AG04449 (cell line): ENCODE results near the gene TNFRSF18.

Source experiments
- CTCF ChIA-PET: fragments of 350-600 bp; formaldehyde crosslinking; extraction: SDS; loops from one replicate; lab custom pipeline; 2021; ENCODE audit warnings: antibody characterized with exemption; lab: Yijun Ruan, JAX
- POLR2A ChIA-PET: fragments of 400-600, 350-600 bp; formaldehyde crosslinking; extraction: SDS; loops from one replicate; lab custom pipeline; 2020; ENCODE audit warnings: antibody characterized with exemption, inconsistent platforms; lab: Yijun Ruan, JAX
- DNase-seq: peaks from one replicate; pipeline ENCODE4 v3.0.0-alpha.2; 2010; ENCODE audit warnings: low read depth, low spot score
- H3K4me3 ChIP-seq: 2 replicates; pipeline ENCODE4 v1.5.1; 2011; ENCODE audit warnings: low read depth, mild to moderate bottlenecking, control low read depth, low read length
- TF ChIP-seq, protein P1 (sequence below): IDR thresholded peaks from one replicate; pipeline ENCODE4 v1.5.1; 2011; ENCODE audit warnings: mild to moderate bottlenecking, moderate library complexity, low read length, control low read depth, inconsistent platforms; ENCODE audit not compliant: insufficient read depth; ENCODE audit errors: missing control alignments

The TNFRSF18 gene

DNA sequence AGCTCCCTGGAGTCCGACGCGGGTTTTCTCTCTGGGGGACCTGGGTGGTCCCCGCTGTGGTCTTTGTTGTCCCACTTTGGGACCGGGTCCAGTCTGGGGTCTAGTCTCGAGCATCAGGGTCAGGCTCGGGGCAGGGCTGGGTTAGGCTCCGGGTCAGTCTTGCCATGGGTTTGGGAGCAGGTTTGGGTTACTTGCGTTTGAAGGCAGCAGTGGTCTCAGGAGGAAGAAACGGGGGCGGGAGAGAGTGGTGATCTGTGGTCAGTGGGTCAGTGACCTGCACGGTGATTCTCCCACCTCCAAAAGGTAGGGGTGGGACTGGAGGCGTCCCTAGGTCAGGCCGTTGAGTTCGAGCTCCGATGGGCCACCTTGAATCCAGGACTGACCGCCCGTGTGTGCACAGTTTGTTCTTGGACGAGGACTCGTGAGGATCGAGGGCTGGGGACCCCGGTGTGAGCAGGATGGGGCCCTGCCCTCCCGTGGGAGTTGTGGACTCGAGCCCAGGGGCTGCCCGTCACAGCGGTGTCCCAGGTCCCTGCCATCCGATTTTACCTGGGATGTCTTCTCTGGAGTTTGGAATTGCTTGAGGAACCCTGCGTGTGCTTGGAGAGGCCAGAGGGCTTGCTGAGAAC lies 27.9 kb upstream of the TNFRSF18 start:
- ChIA-PET CTCF (no interaction called here), POLR2A (no interaction called here)
- TF ChIP-seq, protein P1, sequence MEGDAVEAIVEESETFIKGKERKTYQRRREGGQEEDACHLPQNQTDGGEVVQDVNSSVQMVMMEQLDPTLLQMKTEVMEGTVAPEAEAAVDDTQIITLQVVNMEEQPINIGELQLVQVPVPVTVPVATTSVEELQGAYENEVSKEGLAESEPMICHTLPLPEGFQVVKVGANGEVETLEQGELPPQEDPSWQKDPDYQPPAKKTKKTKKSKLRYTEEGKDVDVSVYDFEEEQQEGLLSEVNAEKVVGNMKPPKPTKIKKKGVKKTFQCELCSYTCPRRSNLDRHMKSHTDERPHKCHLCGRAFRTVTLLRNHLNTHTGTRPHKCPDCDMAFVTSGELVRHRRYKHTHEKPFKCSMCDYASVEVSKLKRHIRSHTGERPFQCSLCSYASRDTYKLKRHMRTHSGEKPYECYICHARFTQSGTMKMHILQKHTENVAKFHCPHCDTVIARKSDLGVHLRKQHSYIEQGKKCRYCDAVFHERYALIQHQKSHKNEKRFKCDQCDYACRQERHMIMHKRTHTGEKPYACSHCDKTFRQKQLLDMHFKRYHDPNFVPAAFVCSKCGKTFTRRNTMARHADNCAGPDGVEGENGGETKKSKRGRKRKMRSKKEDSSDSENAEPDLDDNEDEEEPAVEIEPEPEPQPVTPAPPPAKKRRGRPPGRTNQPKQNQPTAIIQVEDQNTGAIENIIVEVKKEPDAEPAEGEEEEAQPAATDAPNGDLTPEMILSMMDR, result no peak
- DNase-seq, result no peak
- no peak overlapping the region for H3K4me3 ChIP-seq

DNA sequence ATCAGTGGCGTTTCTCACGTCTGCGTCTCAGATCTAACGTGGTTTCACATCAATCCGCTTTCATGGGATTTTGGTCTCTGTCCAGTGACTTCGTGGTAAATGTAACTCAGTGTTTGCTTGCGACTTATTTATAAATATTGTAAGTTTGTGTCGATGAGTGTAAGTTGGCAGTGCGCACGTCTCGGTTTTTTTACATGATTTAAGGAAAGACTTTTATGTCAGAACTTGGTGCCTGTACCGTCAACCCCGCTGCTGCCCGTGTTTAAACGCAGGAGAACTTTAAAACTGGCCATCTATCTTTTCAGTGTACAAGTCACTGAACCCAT lies 27.1 kb upstream of the TNFRSF18 start:
- DNase-seq, result no peak
- H3K4me3 ChIP-seq, result no peak overlapping the region
- ChIA-PET POLR2A (no interaction called here), CTCF (no interaction called here)
- TF ChIP-seq, protein P1, result no peak

DNA sequence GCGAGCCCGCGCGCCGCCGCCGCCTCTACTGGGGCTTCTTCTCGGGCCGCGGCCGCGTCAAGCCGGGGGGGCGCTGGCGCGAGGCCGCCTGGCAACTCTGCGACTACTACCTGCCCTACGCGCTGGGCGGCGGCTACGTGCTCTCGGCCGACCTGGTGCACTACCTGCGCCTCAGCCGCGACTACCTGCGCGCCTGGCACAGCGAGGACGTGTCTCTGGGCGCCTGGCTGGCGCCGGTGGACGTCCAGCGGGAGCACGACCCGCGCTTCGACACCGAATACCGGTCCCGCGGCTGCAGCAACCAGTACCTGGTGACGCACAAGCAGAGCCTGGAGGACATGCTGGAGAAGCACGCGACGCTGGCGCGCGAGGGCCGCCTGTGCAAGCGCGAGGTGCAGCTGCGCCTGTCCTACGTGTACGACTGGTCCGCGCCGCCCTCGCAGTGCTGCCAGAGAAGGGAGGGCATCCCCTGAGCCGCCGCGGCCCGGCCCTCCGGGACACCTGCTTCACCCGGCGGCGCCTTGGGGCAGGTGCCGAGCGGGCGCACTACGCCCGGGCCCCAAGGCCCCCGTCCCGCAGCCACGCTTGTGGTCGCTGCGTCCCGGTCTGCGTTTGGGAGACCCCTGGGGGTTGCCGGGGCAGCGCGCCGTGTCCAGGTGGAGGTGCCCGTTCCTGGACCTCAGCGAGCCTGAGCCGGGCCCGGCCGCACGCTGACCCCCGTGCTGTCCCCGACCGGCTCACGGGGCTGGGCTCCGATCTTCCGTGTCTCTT lies 26.6 kb upstream of the TNFRSF18 start:
- peak overlapping the region; percentile 51 for H3K4me3 ChIP-seq
- POLR2A ChIA-PET, result no interaction called here
- CTCF ChIA-PET, result no interaction called here

DNA sequence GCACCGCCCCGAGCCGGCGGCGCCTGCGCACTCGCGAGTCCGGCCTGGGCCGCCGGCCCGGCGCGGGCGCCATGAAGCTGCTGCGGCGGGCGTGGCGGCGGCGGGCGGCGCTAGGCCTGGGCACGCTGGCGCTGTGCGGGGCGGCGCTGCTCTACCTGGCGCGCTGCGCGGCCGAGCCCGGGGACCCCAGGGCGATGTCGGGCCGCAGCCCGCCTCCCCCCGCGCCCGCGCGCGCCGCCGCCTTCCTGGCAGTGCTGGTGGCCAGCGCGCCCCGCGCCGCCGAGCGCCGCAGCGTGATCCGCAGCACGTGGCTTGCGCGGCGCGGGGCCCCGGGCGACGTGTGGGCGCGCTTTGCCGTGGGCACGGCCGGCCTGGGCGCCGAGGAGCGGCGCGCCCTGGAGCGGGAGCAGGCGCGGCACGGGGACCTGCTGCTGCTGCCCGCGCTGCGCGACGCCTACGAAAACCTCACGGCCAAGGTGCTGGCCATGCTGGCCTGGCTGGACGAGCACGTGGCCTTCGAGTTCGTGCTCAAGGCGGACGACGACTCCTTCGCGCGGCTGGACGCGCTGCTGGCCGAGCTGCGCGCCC lies 25.9 kb upstream of the TNFRSF18 start, which contains the start of gene B3GALT6:
B3GALT6 (plus strand) TSS at position 30 of the 588 bp plus-strand sequence; CDS start at position 72, 42 bp downstream.
- no peak for DNase-seq
- POLR2A ChIA-PET, result interaction anchor here (0.6 to 2.0 kb wide), 2 partner anchors 10 to 19 kb away, joined by 3 to 8 read pairs; no protein-coding TSS in a partner anchor
- CTCF ChIA-PET, result no interaction called here
- TF ChIP-seq, protein P1, result no peak
- peak within 1 kb of the TSS; percentile 77 for H3K4me3 ChIP-seq

More for the DNA sequence above, 26.6 kb upstream of the TNFRSF18 start:
- DNase-seq, result no peak
- TF ChIP-seq, protein P1, result no peak

DNA sequence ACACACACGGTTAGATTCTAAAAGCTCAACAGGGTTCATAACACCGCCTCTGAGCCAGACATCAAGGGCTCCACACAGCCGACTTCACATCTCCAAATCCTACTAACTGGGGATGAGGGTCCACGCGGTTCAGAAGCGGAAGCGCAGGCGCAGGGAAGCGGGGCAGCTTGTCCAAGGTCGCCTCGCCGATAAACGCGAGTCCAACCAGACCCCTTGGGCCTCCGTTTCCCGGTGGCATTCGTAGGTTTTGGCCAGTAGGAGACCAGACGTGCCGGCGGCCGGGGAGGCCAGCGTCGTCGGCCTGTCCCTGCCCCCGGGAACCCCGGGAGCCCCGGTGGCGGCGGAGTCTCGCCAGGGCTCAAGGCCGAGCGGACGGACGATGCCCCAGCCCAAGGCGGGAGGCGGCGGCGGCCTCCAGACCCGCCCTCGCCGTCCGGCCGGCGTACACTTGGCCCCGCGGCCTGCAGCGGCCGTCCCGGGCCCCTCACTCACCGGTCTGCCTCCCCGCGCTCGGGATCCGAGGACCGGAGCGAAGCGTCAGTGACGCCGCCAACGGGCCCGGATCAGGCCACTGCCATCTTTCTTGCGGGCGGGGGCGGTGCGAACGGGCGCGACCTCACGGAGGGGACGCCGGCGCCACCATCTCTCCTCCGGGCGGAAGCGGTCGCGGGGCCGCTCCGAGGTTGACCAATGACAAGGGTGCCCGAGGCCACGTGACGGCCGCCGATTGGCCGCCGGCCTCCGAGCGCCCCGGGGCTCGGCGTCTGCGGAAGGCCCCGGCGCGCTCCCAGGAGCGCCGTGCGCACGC lies 25.2 kb upstream of the TNFRSF18 start, which contains the start of gene SDF4:
SDF4 (minus strand) TSS at position 602 of the 808 bp plus-strand sequence. CDS start 3,229 bp downstream, outside the sequence.
- CTCF ChIA-PET, result interaction anchor here (0.6 to 4.5 kb wide), 8 partner anchors 9 to 217 kb away, joined by 3 to 59 read pairs (median 4); no protein-coding TSS in a partner anchor
- POLR2A ChIA-PET, result interaction anchor here (0.6 to 2.0 kb wide), 3 partner anchors 9 to 74 kb away, joined by 3 to 8 read pairs (median 3); no protein-coding TSS in a partner anchor

More for the DNA sequence above, 25.2 kb upstream of the TNFRSF18 start, which contains the start of gene SDF4:
- peak within 1 kb of the TSS; percentile 77 for H3K4me3 ChIP-seq
- TF ChIP-seq, protein P1, result no peak
- peak; percentile 45 for DNase-seq
